ENCODE data around the gene C1QTNF6.

GRCh38 chr22:37133304-37134018, 54.6 kb downstream of the C1QTNF6 start:
- TF ChIP-seq POLR2A (IDR thresholded peaks at IDR 0.05; ENCODE audit: low read length) (no peak), GATA1 (IDR thresholded peaks at IDR 0.05; ENCODE audit: low read depth, low read length) (no peak)
